ENCODE measurements around the gene DLG2.

GRCh38 chr11:84930863-84931262 lies 696.3 kb downstream of the DLG2 start:
- TF ChIP-seq, protein P1, sequence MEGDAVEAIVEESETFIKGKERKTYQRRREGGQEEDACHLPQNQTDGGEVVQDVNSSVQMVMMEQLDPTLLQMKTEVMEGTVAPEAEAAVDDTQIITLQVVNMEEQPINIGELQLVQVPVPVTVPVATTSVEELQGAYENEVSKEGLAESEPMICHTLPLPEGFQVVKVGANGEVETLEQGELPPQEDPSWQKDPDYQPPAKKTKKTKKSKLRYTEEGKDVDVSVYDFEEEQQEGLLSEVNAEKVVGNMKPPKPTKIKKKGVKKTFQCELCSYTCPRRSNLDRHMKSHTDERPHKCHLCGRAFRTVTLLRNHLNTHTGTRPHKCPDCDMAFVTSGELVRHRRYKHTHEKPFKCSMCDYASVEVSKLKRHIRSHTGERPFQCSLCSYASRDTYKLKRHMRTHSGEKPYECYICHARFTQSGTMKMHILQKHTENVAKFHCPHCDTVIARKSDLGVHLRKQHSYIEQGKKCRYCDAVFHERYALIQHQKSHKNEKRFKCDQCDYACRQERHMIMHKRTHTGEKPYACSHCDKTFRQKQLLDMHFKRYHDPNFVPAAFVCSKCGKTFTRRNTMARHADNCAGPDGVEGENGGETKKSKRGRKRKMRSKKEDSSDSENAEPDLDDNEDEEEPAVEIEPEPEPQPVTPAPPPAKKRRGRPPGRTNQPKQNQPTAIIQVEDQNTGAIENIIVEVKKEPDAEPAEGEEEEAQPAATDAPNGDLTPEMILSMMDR (IDR thresholded peaks at IDR 0.05) = no peak
- no peak for TF ChIP-seq POLR2A (IDR thresholded peaks at IDR 0.05)
